Right lung (tissue), 5 donors: ENCODE data around the gene SLX1A. TPM values are rescaled to one million over a fixed set of nuclear protein-coding genes. Genes with fewer than 3 reads are reported as not detected.
"Not testable (repeated sequence)": the region's sequence is repeated elsewhere in the genome, so short reads cannot be mapped to it uniquely, and the experiment has no call there.

Experiments
- DNase-seq, 2 donors: peaks; one replicate each; pipeline ENCODE4 v3.0.0-alpha.2; 2013
- polyA plus RNA-seq, 5 donors: library from polyadenylated mRNA; unstranded; fragments of 120-200 nt; gene quantifications; one replicate each; pipeline versions ENCODE4 v1.2.1 to v1.2.3, GENCODE V29; 2013; ENCODE audit warnings: inconsistent platforms in 1 of 5, low replicate concordance in 1 of 5; ENCODE audit not compliant: insufficient read length in 5 of 5, insufficient read depth in 1 of 5

SLX1A gene
- polyA plus RNA-seq, 5 donors, result 12.7 to 28.5 (median 21.3) TPM

GRCh38 chr16:30209032-30209431 is 15.4 kb downstream of the SLX1A start:
- not testable (repeated sequence) for DNase-seq

GRCh38 chr16:30211414-30211813 is 17.7 kb downstream of the SLX1A start:
- DNase-seq, result not testable (repeated sequence)

GRCh38 chr16:30217082-30217481 is 23.4 kb downstream of the SLX1A start:
- DNase-seq, result not testable (repeated sequence)

Other genes with a start within 250 kb of the SLX1A start
- 100 to 1,000 TPM in 4 of 5 donors, 10 to 100 TPM in 1; 94.6 to 126 (median 108) TPM for gene TMEM219, start 231.8 kb upstream of the SLX1A start, polyA plus RNA-seq
- gene TAOK2, start 220.0 kb upstream of the SLX1A start, polyA plus RNA-seq, result 10 to 100 TPM; 42.8 to 66.2 (median 54.0) TPM
- 10 to 100 TPM; 16.8 to 22.5 (median 19.8) TPM for gene HIRIP3, start 198.3 kb upstream of the SLX1A start, polyA plus RNA-seq
- gene INO80E, start 197.6 kb upstream of the SLX1A start, polyA plus RNA-seq, result 10 to 100 TPM; 45.5 to 70.9 (median 48.1) TPM
- 1 to 10 TPM; 1.4 to 5.3 (median 3.8) TPM for gene DOC2A, start 182.8 kb upstream of the SLX1A start, polyA plus RNA-seq
- gene C16orf92, start 170.7 kb upstream of the SLX1A start, polyA plus RNA-seq, result not detected
- gene TLCD3B, start 162.6 kb upstream of the SLX1A start, polyA plus RNA-seq, result under 1 TPM; 0.66 to 0.97 (median 0.79) TPM
- gene ALDOA, start 128.1 kb upstream of the SLX1A start, polyA plus RNA-seq, result 100 to 1,000 TPM; 251 to 539 (median 362) TPM
- gene PPP4C, start 117.9 kb upstream of the SLX1A start, polyA plus RNA-seq, result 10 to 100 TPM; 60.9 to 90.8 (median 68.7) TPM
- 1 to 10 TPM in 4 of 5 donors, under 1 TPM in 1; 0.85 to 2.0 (median 1.3) TPM for gene TBX6, start 102.0 kb upstream of the SLX1A start, polyA plus RNA-seq
- 10 to 100 TPM; 49.0 to 73.2 (median 55.0) TPM for gene YPEL3, start 97.7 kb upstream of the SLX1A start, polyA plus RNA-seq
- 10 to 100 TPM; 11.0 to 18.4 (median 15.6) TPM for gene GDPD3, start 80.3 kb upstream of the SLX1A start, polyA plus RNA-seq
- 100 to 1,000 TPM in 4 of 5 donors, 10 to 100 TPM in 1; 98.2 to 120 (median 114) TPM for gene MAPK3, start 70.7 kb upstream of the SLX1A start, polyA plus RNA-seq
- gene CORO1A, start 10.3 kb upstream of the SLX1A start, polyA plus RNA-seq, result 10 to 100 TPM; 14.0 to 27.0 (median 17.9) TPM
- gene BOLA2B, start 209 bp upstream of the SLX1A start, polyA plus RNA-seq, result 10 to 100 TPM; 13.1 to 37.9 (median 20.1) TPM
- gene SULT1A3, start 5.4 kb downstream of the SLX1A start, polyA plus RNA-seq, result 10 to 100 TPM in 4 of 5 donors, 1 to 10 TPM in 1; 7.7 to 14.7 (median 10.4) TPM
- gene NPIPB13, start 54.6 kb downstream of the SLX1A start, polyA plus RNA-seq, result 10 to 100 TPM; 13.8 to 29.2 (median 21.1) TPM
- gene CD2BP2, start 161.4 kb downstream of the SLX1A start, polyA plus RNA-seq, result 10 to 100 TPM; 45.3 to 56.7 (median 49.8) TPM
- gene TBC1D10B, start 176.6 kb downstream of the SLX1A start, polyA plus RNA-seq, result 10 to 100 TPM; 23.9 to 43.1 (median 32.6) TPM
- 100 to 1,000 TPM in 1 of 5 donors, 1 to 10 TPM in 2, under 1 TPM in 1, not detected in 1; 0.24 to 353 (median 6.6) TPM for gene MYL11, start 180.9 kb downstream of the SLX1A start, polyA plus RNA-seq
- gene SEPTIN1, start 188.7 kb downstream of the SLX1A start, polyA plus RNA-seq, result 1 to 10 TPM; 2.0 to 4.0 (median 2.7) TPM
- 10 to 100 TPM in 1 of 5 donors, 1 to 10 TPM in 4; 6.4 to 10.7 (median 7.8) TPM for gene ZNF48, start 201.5 kb downstream of the SLX1A start, polyA plus RNA-seq
- gene ZNF771, start 213.7 kb downstream of the SLX1A start, polyA plus RNA-seq, result 1 to 10 TPM; 4.2 to 9.7 (median 4.9) TPM
- gene DCTPP1, start 236.2 kb downstream of the SLX1A start, polyA plus RNA-seq, result 10 to 100 TPM; 27.0 to 53.7 (median 37.8) TPM